22Rv1 (cell line): Measurements from ENCODE around the gene SUPT3H.

Source experiments
- H3K27ac ChIP-seq: fragments of 450-650 bp; 2 replicates; pipeline ENCODE4 v1.5.1; 2017
- CTCF ChIP-seq: fragments of 450-650 bp; IDR thresholded peaks from 2 replicates; pipeline ENCODE4 v1.5.1; 2017; ENCODE audit warnings: mild to moderate bottlenecking
- ZFX ChIP-seq: fragments of 450-650 bp; IDR thresholded peaks from 2 replicates; pipeline ENCODE4 v1.6.1; 2017; ENCODE audit warnings: antibody characterized with exemption, borderline replicate concordance

Gene SUPT3H

GRCh38 chr6:44976677-44977641 is 400.8 kb downstream of the SUPT3H start:
- TF ChIP-seq CTCF (no peak), ZFX (no peak)
- H3K27ac ChIP-seq: no peak overlapping the region

GRCh38 chr6:44974511-44974910 is 403.2 kb downstream of the SUPT3H start:
- no peak overlapping the region for H3K27ac ChIP-seq
- TF ChIP-seq CTCF: no peak
- no peak for TF ChIP-seq ZFX

- H3K27ac ChIP-seq: no peak overlapping the region
- TF ChIP-seq ZFX (no peak), CTCF (no peak)
These were observed 405.0 kb downstream of the SUPT3H start for GRCh38 chr6:44972709-44973108.

GRCh38 chr6:44969446-44970185 is 408.1 kb downstream of the SUPT3H start:
- no peak for TF ChIP-seq CTCF
- no peak for TF ChIP-seq ZFX
- H3K27ac ChIP-seq: no peak overlapping the region

GRCh38 chr6:44967481-44967880 is 410.3 kb downstream of the SUPT3H start:
- no peak overlapping the region for H3K27ac ChIP-seq
- TF ChIP-seq ZFX (no peak), CTCF (no peak)

- TF ChIP-seq CTCF (no peak), ZFX (no peak)
- no peak overlapping the region for H3K27ac ChIP-seq
These were observed 411.2 kb downstream of the SUPT3H start for GRCh38 chr6:44966449-44967092.
